GM12878 (cell line): ENCODE data around the gene ACP3. TPM values are rescaled to one million over a fixed set of nuclear protein-coding genes. Genes with fewer than 3 reads are reported as not detected.

Experiments
- ATAC-seq: fragments of 200-7000 bp; cut with Tn5 transposase; 3 replicates; pipeline ENCODE4 v1.9.1; 2020; ENCODE audit warnings: mild to moderate bottlenecking, moderate library complexity
- BruUV-seq: library from RNA; stranded (reverse); fragments of 400-500 nt; replicated peaks from 2 replicates; lab custom pipeline; 2021; lab: Mats Ljungman, UMichigan
- CTCF ChIA-PET: fragments of 300-600 bp; sonication (Branson Sonifier 250); formaldehyde crosslinking; extraction: SDS; loops from one replicate; lab custom pipeline; 2021; ENCODE audit warnings: inconsistent platforms; lab: Yijun Ruan, JAX
- POLR2A ChIA-PET: fragments of 350-600 bp; formaldehyde crosslinking; extraction: SDS; loops from one replicate; lab custom pipeline; 2021; ENCODE audit warnings: inconsistent platforms; lab: Charles Lee
- RAD21 ChIA-PET: fragments of 300-600 bp; sonication (Branson Sonifier 250); formaldehyde crosslinking; loops from one replicate; lab custom pipeline; 2023; ENCODE audit warnings: antibody characterized with exemption; ENCODE audit not compliant: unreplicated experiment; lab: Charles Lee
- SMC1A ChIA-PET: fragments of 300-600 bp; sonication (Branson Sonifier 250); formaldehyde crosslinking; loops from one replicate; lab custom pipeline; 2023; ENCODE audit not compliant: unreplicated experiment, uncharacterized antibody; lab: Charles Lee
- DNase-seq: peaks from one replicate; pipeline ENCODE4 v3.0.0-alpha.2; 2011; ENCODE audit warnings: low read depth, low spot score
- FAIRE-seq: peaks from 3 replicates; lab custom pipeline; 2011; peaks lifted over from hg19 to GRCh38; lab: Jason Lieb, UNC
- H2AFZ ChIP-seq: 2 replicates; pipeline ENCODE4 v1.6.0; 2011; ENCODE audit warnings: low read depth, low read length, control low read depth; ENCODE audit not compliant: control insufficient read depth
- H3K27ac ChIP-seq: 2 replicates; pipeline ENCODE4 v1.5.1; 2011; ENCODE audit warnings: control low read depth; ENCODE audit not compliant: control insufficient read depth, insufficient read depth
- H3K27me3 ChIP-seq, 2 experiments: replicated peaks in 1 of 2; 2 replicates each; pipeline versions ENCODE4 v1.6.0 to v1.6.1; 2011; ENCODE audit warnings: low read length in 1 of 2; ENCODE audit not compliant: control insufficient read depth in 2 of 2, insufficient read depth in 2 of 2
- H3K36me3 ChIP-seq, 2 experiments: 2 replicates each; pipeline ENCODE4 v1.5.1; 2011; ENCODE audit warnings: low read length in 1 of 2; ENCODE audit not compliant: control insufficient read depth in 2 of 2, insufficient read depth in 2 of 2
- H3K4me1 ChIP-seq: 2 replicates; pipeline ENCODE4 v1.6.1; 2011; ENCODE audit warnings: mild to moderate bottlenecking, low read length, moderate library complexity, mixed read lengths; ENCODE audit not compliant: control insufficient read depth, insufficient read depth
- H3K4me2 ChIP-seq: 2 replicates; pipeline ENCODE4 v1.6.0; 2011; ENCODE audit warnings: control low read depth; ENCODE audit not compliant: control insufficient read depth, insufficient read depth
- H3K4me3 ChIP-seq: fragments of 200-600 bp; sonication (generic); 2 replicates; pipeline ENCODE4 v1.5.1; 2016
- H3K79me2 ChIP-seq: 2 replicates; pipeline ENCODE4 v1.6.0; 2011; ENCODE audit warnings: low read length; ENCODE audit not compliant: control insufficient read depth, insufficient read depth
- H3K9ac ChIP-seq: 2 replicates; pipeline ENCODE4 v1.8.0; 2011; ENCODE audit warnings: low read length, control low read depth, mixed read lengths; ENCODE audit not compliant: control insufficient read depth, insufficient read depth
- H3K9me3 ChIP-seq: replicated peaks from 3 replicates; pipeline ENCODE4 v1.5.1; 2011; ENCODE audit warnings: mild to moderate bottlenecking, low read length; ENCODE audit not compliant: control insufficient read depth, insufficient read depth
- H4K20me1 ChIP-seq: 2 replicates; pipeline ENCODE4 v1.6.0; 2011; ENCODE audit not compliant: control insufficient read depth, insufficient read depth
- CBX3 ChIP-seq: fragments of 200-600 bp; sonication (generic); IDR thresholded peaks from 2 replicates; pipeline ENCODE4 v1.6.1; 2016; ENCODE audit warnings: low read depth, borderline replicate concordance
- ETV6 ChIP-seq, 2 experiments: fragments of 450-650 bp in 1 of 2; IDR thresholded peaks in 1 of 2; conservative IDR thresholded peaks in 1 of 2; 2 replicates each; pipeline ENCODE4 v1.6.1; 2014; ENCODE audit warnings: antibody characterized with exemption in 1 of 2, borderline replicate concordance in 1 of 2, low read depth in 1 of 2, mild to moderate bottlenecking in 1 of 2, moderate library complexity in 1 of 2
- GABPA ChIP-seq: IDR thresholded peaks from 2 replicates; pipeline ENCODE4 v1.6.1; 2014; ENCODE audit warnings: antibody characterized with exemption, low read depth, mild to moderate bottlenecking, inconsistent platforms
- HDGF ChIP-seq: fragments of 450-650 bp; IDR thresholded peaks from 2 replicates; pipeline ENCODE4 v1.6.1; 2016; ENCODE audit warnings: antibody characterized with exemption
- MEF2B ChIP-seq: fragments of 450-650 bp; IDR thresholded peaks from 2 replicates; pipeline ENCODE4 v1.6.1; 2018; ENCODE audit warnings: mild to moderate bottlenecking, moderate library complexity; ENCODE audit not compliant: partially characterized antibody, poor library complexity, severe bottlenecking
- RB1 ChIP-seq: fragments of 450-650 bp; formaldehyde crosslinking; IDR thresholded peaks from 2 replicates; pipeline ENCODE4 v1.6.1; 2017; ENCODE audit warnings: mild to moderate bottlenecking, borderline replicate concordance
- SMC3 ChIP-seq: IDR thresholded peaks from 2 replicates; pipeline ENCODE4 v1.6.1; 2011; ENCODE audit warnings: low read length, improper control_type of control experiment, borderline replicate concordance
- SRF ChIP-seq, 2 experiments: IDR thresholded peaks; 2 replicates each; pipeline ENCODE4 v1.6.1; 2011; ENCODE audit warnings: low read depth in 2 of 2, low read length in 2 of 2, mild to moderate bottlenecking in 1 of 2, moderate library complexity in 1 of 2
- WRNIP1 ChIP-seq: IDR thresholded peaks from 2 replicates; pipeline ENCODE4 v1.6.1; 2011; ENCODE audit warnings: low read depth, low read length, improper control_type of control experiment, borderline replicate concordance
- WGBS: methylation state at CpG from one replicate; pipeline ENCODE4 v1.1.6; 2016; ENCODE audit warnings: low lambda C conversion rate; ENCODE audit not compliant: insufficient replicate concordance, insufficient coverage; ENCODE audit errors: missing lambda C conversion rate; 5-methylcytosine and 5-hydroxymethylcytosine counted together
- in situ Hi-C: fragments of 300-500 bp; cut with MboI; formaldehyde crosslinking; loops from 9 replicates; pipeline ENCODE4 v1.14.3; 2018; ENCODE audit warnings: mixed read lengths
- intact Hi-C: fragments of 100-400 bp; cut with micrococcal nuclease; formaldehyde crosslinking; loops from one replicate; pipeline ENCODE4 v1.14.2; 2022; ENCODE audit not compliant: unreplicated experiment
- polyA plus RNA-seq, 11 experiments: library from polyadenylated mRNA; depleted of rRNA in 4 of 11; unstranded in 6 of 11; stranded (reverse) in 5 of 11; fragments of >200 nt; fragmentation: Nextera tagmentation in 4 of 11; fragmentation: Illumina TruSeq in 1 of 11; extraction: Ambion mirVana in 4 of 11; extraction: Trizol in 1 of 11; gene quantifications; 1 replicate in 1 of 11; 2 replicates in 10 of 11; pipeline versions ENCODE4 v1.2.1 to v1.2.3, GENCODE V29; 2011 to 2016; ENCODE audit warnings: inconsistent platforms in 2 of 11, missing spikeins in 2 of 11, low read depth in 1 of 11
- total RNA-seq, 4 experiments: library from RNA; depleted of rRNA in 3 of 4; stranded (reverse); fragments of >200 nt in 3 of 4; fragmentation: Illumina TruSeq in 1 of 4; extraction: Trizol in 1 of 4; gene quantifications; 2 replicates each; pipeline versions ENCODE4 v1.2.1 to v1.2.3, GENCODE V29; 2013 to 2021
- TF ChIP-seq, protein P1 (sequence below): IDR thresholded peaks from 2 replicates; pipeline ENCODE4 v1.6.1; 2011; ENCODE audit warnings: borderline replicate concordance, low read depth, mild to moderate bottlenecking, moderate library complexity, mixed read lengths, low read length; ENCODE audit not compliant: insufficient read depth; ENCODE audit errors: extremely low read length
- TF ChIP-seq, protein P2 (sequence below): IDR thresholded peaks from 2 replicates; pipeline ENCODE4 v1.6.1; 2012; ENCODE audit warnings: improper control_type of control experiment, low read depth, low read length; ENCODE audit not compliant: insufficient replicate concordance
- TF ChIP-seq, protein P3 (sequence below): fragments of 450-650 bp; IDR thresholded peaks from 2 replicates; pipeline ENCODE4 v1.6.1; 2016; ENCODE audit warnings: mild to moderate bottlenecking
- TF ChIP-seq, protein P4 (sequence below): fragments of 450-650 bp; IDR thresholded peaks from 2 replicates; pipeline ENCODE4 v1.6.1; 2014; ENCODE audit warnings: mild to moderate bottlenecking

The ACP3 gene
- total and polyA plus RNA-seq, 10 of the 15 experiments (the other 5 are each of a cell fraction or from before 2014, with no cell fraction given) = 0.05 to 0.41 TPM; not detected in 8

DNA sequence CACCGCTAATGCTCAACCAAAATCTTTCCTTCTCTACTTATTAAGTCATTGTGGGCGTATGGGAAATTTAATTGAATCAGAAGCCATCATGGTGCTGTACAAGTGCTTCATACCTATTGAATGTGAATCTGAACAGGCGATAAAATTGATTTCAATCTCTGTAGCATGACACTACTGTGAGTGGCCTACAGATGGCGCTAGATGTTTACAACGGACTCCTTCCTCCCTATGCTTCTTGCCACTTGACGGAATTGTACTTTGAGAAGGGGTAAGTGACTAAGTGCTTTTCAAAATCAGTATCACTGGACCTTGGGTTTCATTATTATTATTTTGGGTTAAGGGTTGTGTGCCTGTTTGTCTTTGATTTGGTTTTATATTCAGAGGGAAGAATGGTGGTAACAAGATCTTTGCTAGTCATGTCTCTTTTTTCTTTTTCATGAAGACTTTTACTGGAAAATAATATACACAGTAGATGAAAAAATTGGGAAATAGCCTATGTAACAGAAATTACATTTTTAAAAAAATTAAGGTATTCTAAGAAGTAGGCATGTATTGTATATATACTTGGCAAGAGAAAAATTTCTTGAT is 35.4 kb downstream of the ACP3 start:
- H3K4me2 ChIP-seq = no peak overlapping the region
- H3K27me3 ChIP-seq = no peaks in the 10 kb centered on the region; a peak in 1 of 4 replicates
- H3K4me1 ChIP-seq = no peaks in the 10 kb centered on the region
- no peaks in the 10 kb centered on the region for H3K9me3 ChIP-seq
- ChIA-PET RAD21 (interaction anchor here (7.4 kb wide), 1 partner anchor 45 kb away, joined by 70 read pairs; no protein-coding TSS in a partner anchor), CTCF (interaction anchor here (0.6 to 15.7 kb wide), 20 partner anchors 8 to 725 kb away, joined by 3 to 195 read pairs (median 4); no protein-coding TSS in a partner anchor), POLR2A (no interaction called here), SMC1A (interaction anchor here (0.8 to 7.2 kb wide), 6 partner anchors 10 to 190 kb away, joined by 3 to 92 read pairs (median 3); no protein-coding TSS in a partner anchor)
- H3K4me3 ChIP-seq = no peak overlapping the region
- ATAC-seq = peak; percentile 93
- BruUV-seq = no TSS peak
- no peaks in the 10 kb centered on the region for H3K36me3 ChIP-seq
- H3K27ac ChIP-seq = no peak overlapping the region
- H4K20me1 ChIP-seq = no peaks in the 10 kb centered on the region
- intact Hi-C loops (loop anchor here (1.0 to 10.0 kb wide), 3 partner anchors 47 to 290 kb away; no protein-coding TSS in a partner anchor), in situ Hi-C loops (no loop called here)
- no peak overlapping the region for H2AFZ ChIP-seq
- WGBS = 1% methylated on average over 6 of the region's 6 CpGs
- no peak overlapping the region for H3K9ac ChIP-seq
- H3K79me2 ChIP-seq = no peaks in the 10 kb centered on the region
- peak; percentile 45 for DNase-seq
- peak; percentile 93 for FAIRE-seq
- TF ChIP-seq, protein P1, sequence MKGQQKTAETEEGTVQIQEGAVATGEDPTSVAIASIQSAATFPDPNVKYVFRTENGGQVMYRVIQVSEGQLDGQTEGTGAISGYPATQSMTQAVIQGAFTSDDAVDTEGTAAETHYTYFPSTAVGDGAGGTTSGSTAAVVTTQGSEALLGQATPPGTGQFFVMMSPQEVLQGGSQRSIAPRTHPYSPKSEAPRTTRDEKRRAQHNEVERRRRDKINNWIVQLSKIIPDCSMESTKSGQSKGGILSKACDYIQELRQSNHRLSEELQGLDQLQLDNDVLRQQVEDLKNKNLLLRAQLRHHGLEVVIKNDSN = no peak
- TF ChIP-seq CBX3 (no peak), WRNIP1 (no peak), HDGF (no peak), MEF2B (no peak), RB1 (no peak), SRF (IDR thresholded peaks at IDR 0.05; ENCODE audit: low read depth in 2 of 2, low read length in 2 of 2) (no peak), ETV6 (conservative IDR thresholded peaks at IDR 0.05 in 1 of 2, IDR thresholded peaks at IDR 0.05 in 1 of 2; ENCODE audit: borderline replicate concordance in 1 of 2, low read depth in 1 of 2) (no peak), GABPA (no peak), SMC3 (peak; percentile 99)
- TF ChIP-seq, protein P2, sequence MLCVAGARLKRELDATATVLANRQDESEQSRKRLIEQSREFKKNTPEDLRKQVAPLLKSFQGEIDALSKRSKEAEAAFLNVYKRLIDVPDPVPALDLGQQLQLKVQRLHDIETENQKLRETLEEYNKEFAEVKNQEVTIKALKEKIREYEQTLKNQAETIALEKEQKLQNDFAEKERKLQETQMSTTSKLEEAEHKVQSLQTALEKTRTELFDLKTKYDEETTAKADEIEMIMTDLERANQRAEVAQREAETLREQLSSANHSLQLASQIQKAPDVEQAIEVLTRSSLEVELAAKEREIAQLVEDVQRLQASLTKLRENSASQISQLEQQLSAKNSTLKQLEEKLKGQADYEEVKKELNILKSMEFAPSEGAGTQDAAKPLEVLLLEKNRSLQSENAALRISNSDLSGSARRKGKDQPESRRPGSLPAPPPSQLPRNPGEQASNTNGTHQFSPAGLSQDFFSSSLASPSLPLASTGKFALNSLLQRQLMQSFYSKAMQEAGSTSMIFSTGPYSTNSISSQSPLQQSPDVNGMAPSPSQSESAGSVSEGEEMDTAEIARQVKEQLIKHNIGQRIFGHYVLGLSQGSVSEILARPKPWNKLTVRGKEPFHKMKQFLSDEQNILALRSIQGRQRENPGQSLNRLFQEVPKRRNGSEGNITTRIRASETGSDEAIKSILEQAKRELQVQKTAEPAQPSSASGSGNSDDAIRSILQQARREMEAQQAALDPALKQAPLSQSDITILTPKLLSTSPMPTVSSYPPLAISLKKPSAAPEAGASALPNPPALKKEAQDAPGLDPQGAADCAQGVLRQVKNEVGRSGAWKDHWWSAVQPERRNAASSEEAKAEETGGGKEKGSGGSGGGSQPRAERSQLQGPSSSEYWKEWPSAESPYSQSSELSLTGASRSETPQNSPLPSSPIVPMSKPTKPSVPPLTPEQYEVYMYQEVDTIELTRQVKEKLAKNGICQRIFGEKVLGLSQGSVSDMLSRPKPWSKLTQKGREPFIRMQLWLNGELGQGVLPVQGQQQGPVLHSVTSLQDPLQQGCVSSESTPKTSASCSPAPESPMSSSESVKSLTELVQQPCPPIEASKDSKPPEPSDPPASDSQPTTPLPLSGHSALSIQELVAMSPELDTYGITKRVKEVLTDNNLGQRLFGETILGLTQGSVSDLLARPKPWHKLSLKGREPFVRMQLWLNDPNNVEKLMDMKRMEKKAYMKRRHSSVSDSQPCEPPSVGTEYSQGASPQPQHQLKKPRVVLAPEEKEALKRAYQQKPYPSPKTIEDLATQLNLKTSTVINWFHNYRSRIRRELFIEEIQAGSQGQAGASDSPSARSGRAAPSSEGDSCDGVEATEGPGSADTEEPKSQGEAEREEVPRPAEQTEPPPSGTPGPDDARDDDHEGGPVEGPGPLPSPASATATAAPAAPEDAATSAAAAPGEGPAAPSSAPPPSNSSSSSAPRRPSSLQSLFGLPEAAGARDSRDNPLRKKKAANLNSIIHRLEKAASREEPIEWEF = no peak
- TF ChIP-seq, protein P3, sequence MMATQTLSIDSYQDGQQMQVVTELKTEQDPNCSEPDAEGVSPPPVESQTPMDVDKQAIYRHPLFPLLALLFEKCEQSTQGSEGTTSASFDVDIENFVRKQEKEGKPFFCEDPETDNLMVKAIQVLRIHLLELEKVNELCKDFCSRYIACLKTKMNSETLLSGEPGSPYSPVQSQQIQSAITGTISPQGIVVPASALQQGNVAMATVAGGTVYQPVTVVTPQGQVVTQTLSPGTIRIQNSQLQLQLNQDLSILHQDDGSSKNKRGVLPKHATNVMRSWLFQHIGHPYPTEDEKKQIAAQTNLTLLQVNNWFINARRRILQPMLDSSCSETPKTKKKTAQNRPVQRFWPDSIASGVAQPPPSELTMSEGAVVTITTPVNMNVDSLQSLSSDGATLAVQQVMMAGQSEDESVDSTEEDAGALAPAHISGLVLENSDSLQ = 0 out of 2 replicates have a peak, but pooled peaks have one; percentile 6
- TF ChIP-seq, protein P4, sequence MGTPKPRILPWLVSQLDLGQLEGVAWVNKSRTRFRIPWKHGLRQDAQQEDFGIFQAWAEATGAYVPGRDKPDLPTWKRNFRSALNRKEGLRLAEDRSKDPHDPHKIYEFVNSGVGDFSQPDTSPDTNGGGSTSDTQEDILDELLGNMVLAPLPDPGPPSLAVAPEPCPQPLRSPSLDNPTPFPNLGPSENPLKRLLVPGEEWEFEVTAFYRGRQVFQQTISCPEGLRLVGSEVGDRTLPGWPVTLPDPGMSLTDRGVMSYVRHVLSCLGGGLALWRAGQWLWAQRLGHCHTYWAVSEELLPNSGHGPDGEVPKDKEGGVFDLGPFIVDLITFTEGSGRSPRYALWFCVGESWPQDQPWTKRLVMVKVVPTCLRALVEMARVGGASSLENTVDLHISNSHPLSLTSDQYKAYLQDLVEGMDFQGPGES = no peak
